ENCODE measurements around the gene PGS1. TPM values are rescaled to one million over a fixed set of nuclear protein-coding genes. Genes with fewer than 3 reads are reported as not detected.

Gene PGS1
- total RNA-seq, 1 experiment from 2014 or later: 25.7 TPM

DNA sequence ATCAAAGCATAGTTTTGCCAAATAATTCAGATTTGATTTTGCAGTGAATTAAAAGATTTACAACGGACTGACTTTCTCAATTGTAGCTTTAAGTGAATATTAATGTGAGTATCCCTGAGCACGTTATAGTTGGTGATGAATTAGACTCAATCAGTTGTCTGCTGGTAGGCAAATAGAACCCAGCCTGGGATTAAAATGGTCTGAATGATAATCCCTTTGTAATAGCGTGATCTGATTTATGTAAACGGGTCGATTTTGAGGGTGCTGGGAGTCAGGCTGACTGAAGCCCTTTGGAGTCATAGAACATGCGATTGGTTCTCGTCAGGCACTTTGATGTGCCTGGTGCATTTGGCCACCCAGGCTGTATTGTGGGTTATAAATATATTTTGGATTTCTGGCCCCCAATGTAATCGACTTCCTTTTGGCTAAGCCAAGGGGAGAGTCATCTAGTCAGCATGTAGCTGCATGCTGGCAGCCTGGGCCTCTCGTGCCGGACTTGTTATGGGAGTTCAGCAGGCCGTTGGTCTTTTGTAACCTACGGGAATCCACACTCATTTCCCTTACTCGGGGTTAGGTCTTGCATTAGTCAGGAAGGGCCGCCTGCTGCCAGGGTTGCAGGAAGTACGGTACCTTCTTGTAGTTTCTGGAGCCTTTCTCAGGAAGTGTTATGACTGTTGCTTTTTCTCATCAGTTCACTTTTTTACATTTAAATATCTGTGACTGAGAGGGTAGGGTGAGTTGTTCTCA lies 5.4 kb downstream of the PGS1 start:
- TF ChIP-seq CTCF (IDR thresholded peaks at IDR 0.05; ENCODE audit: unreplicated experiment): no peak
- intact Hi-C loops (cut with micrococcal nuclease): no loop called here
- H3K27me3 Mint-ChIP-seq (ENCODE audit: insufficient read depth, unreplicated experiment): no peaks in the 10 kb centered on the region
- no TSS peak for BruUV-seq (replicated peaks)
- peaks cover 59% of the 10 kb centered on the region for H3K4me1 Mint-ChIP-seq (ENCODE audit: insufficient read depth, unreplicated experiment)
- ChIA-PET CTCF (interaction anchor here (0.6 to 1.6 kb wide), 4 partner anchors 9 to 38 kb away, joined by 3 to 5 read pairs (median 4); no protein-coding TSS in a partner anchor), POLR2A (interaction anchor here (0.7 to 2.4 kb wide), 12 partner anchors 8 to 70 kb away, joined by 3 to 12 read pairs (median 4); no protein-coding TSS in a partner anchor)
- peak; percentile 97 for DNase-seq (ENCODE audit: unreplicated experiment)
- H3K4me3 Mint-ChIP-seq (ENCODE audit: unreplicated experiment): peak overlapping the region; percentile 25
- H3K27ac Mint-ChIP-seq (ENCODE audit: low read depth, unreplicated experiment): peak overlapping the region; percentile 77
- H3K36me3 Mint-ChIP-seq (ENCODE audit: insufficient read depth, unreplicated experiment): peaks cover 22% of the 10 kb centered on the region
- H3K9me3 Mint-ChIP-seq (ENCODE audit: unreplicated experiment): no peaks in the 10 kb centered on the region

DNA sequence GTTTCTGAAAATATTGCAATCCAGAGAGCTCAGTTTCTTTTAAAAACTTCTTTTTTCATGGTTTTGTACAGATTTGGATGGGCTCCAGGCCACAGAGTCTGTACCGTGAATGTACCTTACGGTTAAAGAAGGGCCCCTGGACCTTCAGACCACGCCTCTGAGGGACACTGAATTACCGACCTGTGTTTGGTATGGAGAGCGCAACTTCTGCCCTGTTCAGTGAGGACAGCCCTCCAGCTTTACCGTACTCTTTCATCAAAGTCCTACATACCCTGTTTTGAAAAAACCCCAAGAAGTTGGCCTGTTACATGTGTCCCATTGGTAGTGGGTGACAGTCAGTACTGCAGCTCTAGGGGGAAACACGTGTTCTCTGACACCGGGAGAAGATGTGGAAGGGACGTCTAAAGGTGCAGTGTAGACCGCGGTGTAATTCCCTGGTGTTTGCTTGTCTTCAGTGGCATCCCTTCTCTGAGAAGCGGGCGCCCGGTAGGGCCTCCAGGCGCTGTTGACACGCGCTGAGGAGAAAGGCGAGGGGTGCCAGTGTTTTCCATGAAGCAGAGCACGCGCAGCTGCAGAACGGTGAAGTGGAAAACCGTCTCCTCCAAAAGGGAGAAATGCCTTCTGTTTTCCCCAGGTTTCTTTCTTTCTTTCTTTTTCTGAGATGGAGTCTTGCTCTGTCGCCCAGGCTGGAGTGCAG lies 6.2 kb downstream of the PGS1 start:
- POLR2A ChIA-PET: interaction anchor here (0.7 to 2.4 kb wide), 8 partner anchors 9 to 70 kb away, joined by 3 to 12 read pairs (median 4); no protein-coding TSS in a partner anchor
- H3K4me3 Mint-ChIP-seq (ENCODE audit: unreplicated experiment): peak overlapping the region; percentile 25
- CTCF ChIA-PET: interaction anchor here (0.6 to 1.6 kb wide), 4 partner anchors 8 to 40 kb away, joined by 3 to 5 read pairs (median 3); no protein-coding TSS in a partner anchor
- no peak for DNase-seq (ENCODE audit: unreplicated experiment)
- H3K4me1 Mint-ChIP-seq (ENCODE audit: insufficient read depth, unreplicated experiment): peaks cover 55% of the 10 kb centered on the region
- H3K27me3 Mint-ChIP-seq (ENCODE audit: insufficient read depth, unreplicated experiment): no peaks in the 10 kb centered on the region
- no TSS peak for BruUV-seq (replicated peaks)
- H3K36me3 Mint-ChIP-seq (ENCODE audit: insufficient read depth, unreplicated experiment): peaks cover 15% of the 10 kb centered on the region
- H3K9me3 Mint-ChIP-seq (ENCODE audit: unreplicated experiment): no peaks in the 10 kb centered on the region
- no peak for TF ChIP-seq CTCF (IDR thresholded peaks at IDR 0.05; ENCODE audit: unreplicated experiment)
- intact Hi-C loops (cut with micrococcal nuclease): no loop called here
- peak overlapping the region; percentile 77 for H3K27ac Mint-ChIP-seq (ENCODE audit: low read depth, unreplicated experiment)

- Mint-ChIP-seq H3K4me3 (ENCODE audit: unreplicated experiment) (no peak overlapping the region), H3K9me3 (ENCODE audit: unreplicated experiment) (no peaks in the 10 kb centered on the region)
These were observed 9.8 kb downstream of the PGS1 start for GRCh38 chr17:78387977-78388941.

More at GRCh38 chr17:78387977-78388941, 9.8 kb downstream of the PGS1 start:
- no peak overlapping the region for H3K27ac Mint-ChIP-seq (ENCODE audit: low read depth, unreplicated experiment)
- TF ChIP-seq CTCF (IDR thresholded peaks at IDR 0.05; ENCODE audit: unreplicated experiment): no peak
- ChIA-PET CTCF (interaction anchor here (1.4 kb wide), 1 partner anchor 34 kb away, joined by 4 read pairs; no protein-coding TSS in a partner anchor), POLR2A (no interaction called here)
- DNase-seq (ENCODE audit: unreplicated experiment): no peak
- H3K36me3 Mint-ChIP-seq (ENCODE audit: insufficient read depth, unreplicated experiment): peaks cover 8% of the 10 kb centered on the region
- H3K4me1 Mint-ChIP-seq (ENCODE audit: insufficient read depth, unreplicated experiment): peaks cover 38% of the 10 kb centered on the region
- H3K27me3 Mint-ChIP-seq (ENCODE audit: insufficient read depth, unreplicated experiment): no peaks in the 10 kb centered on the region
- no TSS peak for BruUV-seq (replicated peaks)
- intact Hi-C loops (cut with micrococcal nuclease): no loop called here
